ENCODE data around the gene KCNN3. TPM values are rescaled to one million over a fixed set of nuclear protein-coding genes. Genes with fewer than 3 reads are reported as not detected.

KCNN3 gene
- total RNA-seq, 2 donors from 2014 or later: 0.04 to 0.32 TPM

DNA sequence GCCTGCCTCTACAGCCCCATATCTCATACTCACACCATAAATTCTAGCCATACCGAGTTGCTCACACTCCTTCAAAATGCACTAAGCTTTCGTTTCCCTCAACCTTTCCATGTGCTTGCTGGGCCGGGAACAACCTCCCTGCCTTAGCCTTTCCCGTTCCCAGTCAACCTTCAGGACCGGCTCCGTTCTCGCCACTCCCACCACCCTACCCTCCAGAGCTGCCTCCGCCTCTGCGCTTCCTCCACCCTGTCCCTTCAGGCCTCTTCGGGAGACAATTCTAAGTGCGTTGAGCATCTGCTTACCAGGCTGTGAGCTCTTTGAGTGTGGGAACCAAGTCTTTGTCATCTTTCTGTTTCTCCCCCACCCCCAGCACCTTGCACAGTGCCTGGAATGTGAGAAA, 31.6 kb downstream of the KCNN3 start:
- DNase-seq (ENCODE audit: low spot score in 2 of 2) (no peak), ATAC-seq (no peak)
- H3K9me3 Mint-ChIP-seq: no peaks in the 10 kb centered on the region
- no peaks in the 10 kb centered on the region for H3K36me3 Mint-ChIP-seq
- H3K27ac Mint-ChIP-seq: no peak overlapping the region

DNA sequence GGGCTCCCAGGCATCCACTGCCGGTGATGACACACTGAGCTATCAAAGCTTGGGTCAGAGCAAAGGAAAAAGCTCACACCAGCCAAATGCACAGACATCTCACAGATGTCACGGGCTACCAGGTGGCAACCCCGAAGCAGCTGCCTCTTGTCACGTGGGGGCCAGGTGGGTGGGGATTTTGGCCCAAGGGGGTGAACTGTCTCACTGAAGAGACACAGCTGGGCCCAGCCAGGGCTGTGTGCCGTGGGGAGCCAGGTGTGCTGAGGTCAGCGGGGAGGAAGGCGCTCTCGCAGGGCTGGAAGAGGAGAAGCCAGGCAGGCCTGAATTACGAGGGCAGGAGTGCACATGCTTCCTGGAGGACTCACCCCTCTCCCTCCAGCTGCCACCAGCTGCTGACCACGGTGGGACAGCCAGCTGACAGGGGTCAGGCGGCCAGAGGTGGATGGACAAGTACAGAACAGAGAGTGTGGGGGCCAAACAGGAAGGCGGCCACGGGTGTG, 32.4 kb downstream of the KCNN3 start:
- no peaks in the 10 kb centered on the region for H3K36me3 Mint-ChIP-seq
- DNase-seq (ENCODE audit: low spot score in 2 of 2) (no peak), ATAC-seq (no peak)
- no peaks in the 10 kb centered on the region for H3K9me3 Mint-ChIP-seq
- H3K27ac Mint-ChIP-seq: no peak overlapping the region

DNA sequence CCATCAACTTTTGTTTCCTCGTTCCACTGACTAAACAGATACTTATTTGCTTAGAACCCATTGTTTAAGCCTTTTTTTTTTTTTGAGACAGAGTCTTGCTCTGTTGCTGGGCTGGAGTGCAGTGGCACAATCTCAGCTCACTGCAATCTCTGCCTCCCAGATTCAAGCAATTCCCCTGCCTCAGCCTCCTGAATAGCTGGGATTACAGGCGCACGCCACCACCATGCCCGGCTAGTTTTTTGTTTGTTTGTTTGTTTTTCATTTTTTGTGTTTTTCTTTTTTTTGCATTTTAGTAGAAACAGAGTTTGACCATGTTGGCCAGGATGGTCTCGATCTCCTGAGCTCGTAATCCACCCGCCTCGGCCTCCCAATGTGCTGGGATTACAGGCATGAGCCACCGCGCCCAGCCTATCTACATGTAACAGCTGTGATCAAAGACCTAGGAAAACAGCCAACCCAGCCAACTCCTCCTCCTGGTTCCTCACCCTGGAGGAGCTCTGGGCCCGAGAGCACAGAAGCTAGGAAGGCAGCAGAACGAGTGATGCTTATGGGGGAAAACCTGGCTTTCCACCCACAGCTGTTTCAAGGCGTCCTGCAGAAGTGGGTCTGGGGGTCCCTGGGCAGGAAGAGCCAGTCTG, 32.9 kb downstream of the KCNN3 start:
- Mint-ChIP-seq H3K36me3 (no peaks in the 10 kb centered on the region), H3K27ac (no peak overlapping the region), H3K9me3 (no peaks in the 10 kb centered on the region)
- no peak for ATAC-seq
- no peak for DNase-seq (ENCODE audit: low spot score in 2 of 2)

DNA sequence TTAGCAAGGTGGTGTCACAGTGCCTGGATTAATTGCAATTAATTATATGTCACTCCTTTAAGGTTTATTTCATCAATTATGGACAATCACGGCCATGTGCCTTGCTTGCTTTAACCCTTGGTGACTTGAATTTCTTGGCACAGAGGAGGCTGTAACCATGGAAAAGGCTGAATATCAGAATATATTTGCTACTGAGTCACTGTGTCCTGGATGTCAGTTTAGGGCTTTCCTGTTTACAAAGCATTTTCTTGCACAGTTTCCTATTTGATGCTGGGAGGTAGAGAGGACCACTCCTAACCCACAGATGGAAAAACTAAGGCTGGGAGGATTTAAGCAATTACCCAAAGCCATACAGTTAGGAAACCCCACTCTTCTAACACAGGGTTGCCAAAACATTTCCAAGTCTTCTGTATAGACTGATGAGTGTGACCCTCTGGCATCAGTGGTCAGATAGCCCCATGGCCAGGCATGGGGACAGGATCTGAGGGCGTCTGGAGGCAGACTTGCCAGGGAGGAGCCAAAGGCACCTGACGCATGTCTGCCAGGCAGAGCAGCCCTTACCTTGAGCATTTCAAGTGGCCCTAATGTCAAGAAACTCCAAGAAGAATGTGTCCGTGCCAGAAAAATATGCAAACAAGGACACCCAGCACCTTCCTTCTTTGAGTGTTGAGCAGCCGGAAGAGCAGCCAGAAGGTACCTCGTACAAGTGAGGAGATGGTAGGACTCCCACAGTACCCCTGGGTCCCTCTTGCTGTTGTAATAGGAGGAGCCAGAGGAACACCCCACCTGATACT, 34.4 kb downstream of the KCNN3 start:
- H3K27ac Mint-ChIP-seq: no peak overlapping the region
- no peaks in the 10 kb centered on the region for H3K9me3 Mint-ChIP-seq
- no peak for DNase-seq (ENCODE audit: low spot score in 2 of 2)
- ATAC-seq: no peak
- H3K36me3 Mint-ChIP-seq: no peaks in the 10 kb centered on the region

DNA sequence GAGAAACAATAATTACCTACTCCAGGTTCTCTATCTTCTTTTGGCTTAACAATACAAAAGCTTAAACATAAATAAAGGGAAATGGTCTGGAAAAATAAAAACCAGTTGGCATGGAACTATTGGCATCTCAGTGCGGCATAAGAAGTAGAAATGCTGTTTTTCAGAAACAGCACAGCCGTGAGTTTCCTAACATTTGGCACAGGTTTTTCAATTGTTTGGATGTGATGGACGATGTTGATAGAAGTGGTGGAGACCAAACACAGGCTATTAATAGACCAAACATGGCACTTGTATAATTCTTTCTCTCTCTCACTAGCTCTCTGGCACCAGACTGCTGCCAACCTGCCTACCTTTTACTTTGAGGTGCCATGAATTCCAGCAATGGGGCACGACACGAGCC, 36.2 kb downstream of the KCNN3 start:
- ATAC-seq (no peak), DNase-seq (ENCODE audit: low spot score in 2 of 2) (no peak)
- H3K36me3 Mint-ChIP-seq: no peaks in the 10 kb centered on the region
- no peaks in the 10 kb centered on the region for H3K9me3 Mint-ChIP-seq
- no peak overlapping the region for H3K27ac Mint-ChIP-seq

DNA sequence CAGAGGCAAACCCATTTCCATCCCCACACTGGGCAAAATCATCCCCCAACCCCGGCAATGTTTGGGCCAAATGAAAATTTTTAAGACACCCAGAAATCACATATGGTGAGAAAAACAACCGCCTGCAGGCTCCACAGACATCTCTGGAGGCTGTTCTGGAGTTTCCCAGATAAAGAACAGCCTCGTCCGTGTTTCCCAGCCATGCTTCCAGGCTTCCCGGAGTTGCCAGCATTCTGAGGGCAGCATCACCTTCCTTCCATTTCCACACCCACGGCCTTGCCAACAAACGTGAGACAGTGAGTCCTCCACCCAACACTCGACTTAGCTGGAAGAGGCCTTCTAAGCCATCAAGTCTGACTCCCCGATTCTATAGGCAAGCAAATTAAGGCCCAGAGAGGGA, 36.9 kb downstream of the KCNN3 start:
- ATAC-seq (no peak), DNase-seq (ENCODE audit: low spot score in 2 of 2) (no peak)
- Mint-ChIP-seq H3K36me3 (no peaks in the 10 kb centered on the region), H3K27ac (no peak overlapping the region), H3K9me3 (no peaks in the 10 kb centered on the region)

DNA sequence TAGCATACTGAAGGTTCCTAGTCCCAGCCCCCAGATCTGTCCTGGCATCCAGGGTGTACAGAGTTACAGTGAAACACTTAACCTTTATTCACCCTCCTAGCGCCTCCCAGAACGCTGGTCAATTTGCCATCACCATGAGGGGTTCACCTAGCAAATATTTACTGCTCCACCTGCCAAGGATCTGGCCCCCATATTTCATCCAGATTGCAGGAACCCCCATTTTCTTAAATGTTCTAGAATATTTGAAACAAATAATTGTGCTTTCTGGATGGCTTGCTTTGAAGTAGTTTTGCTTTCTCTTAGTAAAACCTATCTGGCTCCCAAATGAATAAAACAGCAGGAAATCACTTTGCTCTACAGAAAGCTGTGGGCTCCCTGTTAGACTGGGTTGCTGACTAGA, 37.7 kb downstream of the KCNN3 start:
- DNase-seq (ENCODE audit: low spot score in 2 of 2) (no peak), ATAC-seq (no peak)
- H3K27ac Mint-ChIP-seq: no peak overlapping the region
- no peaks in the 10 kb centered on the region for H3K9me3 Mint-ChIP-seq
- H3K36me3 Mint-ChIP-seq: no peaks in the 10 kb centered on the region

DNA sequence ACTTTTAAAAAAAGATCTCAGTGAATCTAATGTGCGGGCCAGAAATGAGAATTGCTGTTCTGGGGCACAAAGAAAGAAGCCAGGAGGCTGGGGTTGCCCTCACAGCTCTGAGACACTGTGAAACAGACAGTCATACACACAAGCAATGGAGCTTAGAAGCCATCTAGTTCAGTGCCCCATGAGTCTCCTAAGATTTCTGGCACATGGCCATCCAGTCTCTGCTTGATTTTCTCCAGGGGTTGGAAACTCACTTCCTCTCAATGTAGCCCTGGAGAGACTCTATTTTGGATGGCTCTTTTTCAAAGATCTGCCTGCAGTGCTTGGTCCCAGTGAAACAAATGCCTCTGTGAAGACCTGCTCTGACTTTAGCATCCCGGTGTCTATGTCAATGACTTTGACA, 38.6 kb downstream of the KCNN3 start:
- ATAC-seq (no peak), DNase-seq (ENCODE audit: low spot score in 2 of 2) (no peak)
- Mint-ChIP-seq H3K36me3 (no peaks in the 10 kb centered on the region), H3K27ac (no peak overlapping the region), H3K9me3 (no peaks in the 10 kb centered on the region)

DNA sequence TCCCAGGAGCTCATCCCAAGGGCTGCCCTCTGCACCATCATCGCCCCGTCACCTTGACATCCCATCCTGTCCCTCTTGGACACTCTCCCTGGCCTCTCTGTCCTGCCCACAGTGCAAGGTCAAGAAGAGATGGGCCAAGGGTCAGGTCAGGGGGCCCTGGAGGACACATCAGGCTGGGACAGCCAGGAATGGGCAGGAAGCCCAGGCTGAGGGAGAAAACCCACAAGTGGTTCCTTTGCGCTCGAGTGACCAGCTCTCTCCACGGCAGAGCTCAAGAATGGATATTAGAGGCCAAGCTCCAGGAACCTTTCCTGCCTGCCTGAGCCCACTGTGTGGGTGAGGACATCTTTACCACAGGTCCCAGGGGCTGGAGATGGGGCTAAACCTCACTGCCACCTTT, 41.0 kb downstream of the KCNN3 start:
- ATAC-seq (no peak), DNase-seq (ENCODE audit: low spot score in 2 of 2) (no peak)
- Mint-ChIP-seq H3K27ac (no peak overlapping the region), H3K36me3 (no peaks in the 10 kb centered on the region), H3K9me3 (no peaks in the 10 kb centered on the region)

DNA sequence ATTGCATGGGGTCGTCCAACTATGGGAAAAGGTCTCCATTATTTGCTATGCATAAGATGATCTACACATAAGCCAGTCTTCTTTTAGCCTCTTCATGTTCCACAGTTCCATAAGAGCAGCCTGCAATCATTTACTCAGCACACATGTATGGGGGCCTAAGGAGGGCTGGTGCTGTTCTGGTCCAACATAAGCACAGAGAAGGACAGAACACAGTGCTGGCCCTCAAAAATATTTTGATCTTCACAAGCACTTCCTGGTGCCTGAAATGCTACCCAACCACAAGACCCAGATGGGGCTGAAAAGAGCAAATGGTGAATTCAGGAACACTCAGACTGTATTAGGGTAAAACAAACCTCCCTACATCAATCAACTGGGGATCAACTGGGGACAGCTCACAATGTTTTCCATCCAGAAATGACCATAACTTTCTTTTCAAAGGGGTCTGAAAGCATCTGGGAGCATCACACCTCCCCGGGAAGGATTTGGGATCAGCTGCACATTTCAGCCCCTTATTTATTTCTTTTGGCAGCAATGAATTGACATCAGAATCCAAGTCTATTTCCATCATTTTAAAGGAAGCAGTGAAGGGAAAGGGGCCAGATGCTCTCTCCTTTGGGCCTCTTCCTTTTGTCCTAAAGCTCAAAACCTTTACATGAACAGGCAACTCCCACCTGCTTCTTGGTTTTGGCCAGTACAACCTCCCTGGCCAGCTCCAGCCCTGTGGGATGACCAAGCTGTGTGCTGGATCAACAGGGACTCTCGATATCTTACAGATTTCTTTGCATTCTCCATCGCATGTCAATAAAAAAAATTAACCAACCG, 45.7 kb downstream of the KCNN3 start:
- ATAC-seq: no peak
- Mint-ChIP-seq H3K27ac (no peak overlapping the region), H3K36me3 (no peaks in the 10 kb centered on the region)

DNA sequence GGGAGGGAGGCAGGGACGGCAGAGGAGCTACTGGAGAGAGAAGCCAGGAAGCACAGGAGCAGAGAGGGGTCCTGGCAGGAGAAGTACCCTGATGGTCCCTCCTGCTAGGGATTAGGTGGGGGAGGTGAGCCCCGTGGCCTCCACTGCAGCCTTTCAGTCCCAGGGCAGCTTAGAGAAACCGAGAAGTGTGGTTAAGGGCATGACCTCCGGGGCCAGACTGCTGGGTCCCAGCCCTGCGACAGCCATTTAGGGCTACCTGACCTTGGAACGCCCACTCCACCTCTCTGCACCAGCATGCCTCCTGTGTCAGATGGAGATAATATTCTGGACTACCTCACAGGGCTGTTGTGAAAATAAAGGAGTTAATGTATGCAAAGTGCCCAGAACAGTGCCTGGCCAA, 47.4 kb downstream of the KCNN3 start:
- no peaks in the 10 kb centered on the region for H3K36me3 Mint-ChIP-seq
- H3K27ac Mint-ChIP-seq: no peak overlapping the region
- ATAC-seq: no peak
- DNase-seq (ENCODE audit: low spot score in 2 of 2): no peak
- no peaks in the 10 kb centered on the region for H3K9me3 Mint-ChIP-seq

More for the DNA sequence above, 45.7 kb downstream of the KCNN3 start:
- no peaks in the 10 kb centered on the region for H3K9me3 Mint-ChIP-seq
- no peak for DNase-seq (ENCODE audit: low spot score in 2 of 2)

DNA sequence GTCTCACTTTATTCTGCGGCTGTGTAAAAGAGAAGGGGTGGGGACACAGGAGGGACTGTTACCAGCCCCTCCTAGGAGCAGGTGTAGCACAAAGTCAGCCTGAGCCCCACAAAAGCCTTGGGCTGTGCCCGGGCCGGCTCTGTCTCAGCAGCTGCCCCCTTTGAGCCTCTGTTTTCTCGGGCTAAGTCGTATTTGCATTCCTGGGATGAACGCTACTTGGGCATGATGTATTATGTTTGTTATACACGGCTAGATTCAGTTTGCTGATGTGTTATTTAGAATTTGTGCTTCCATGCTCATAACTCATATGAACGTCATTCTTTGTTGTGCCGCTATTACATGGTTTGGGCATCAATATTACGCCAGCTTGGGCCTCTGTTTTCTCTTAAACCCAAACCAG, 47.8 kb downstream of the KCNN3 start:
- Mint-ChIP-seq H3K36me3 (no peaks in the 10 kb centered on the region), H3K27ac (no peak overlapping the region), H3K9me3 (no peaks in the 10 kb centered on the region)
- ATAC-seq: no peak
- no peak for DNase-seq (ENCODE audit: low spot score in 2 of 2)

DNA sequence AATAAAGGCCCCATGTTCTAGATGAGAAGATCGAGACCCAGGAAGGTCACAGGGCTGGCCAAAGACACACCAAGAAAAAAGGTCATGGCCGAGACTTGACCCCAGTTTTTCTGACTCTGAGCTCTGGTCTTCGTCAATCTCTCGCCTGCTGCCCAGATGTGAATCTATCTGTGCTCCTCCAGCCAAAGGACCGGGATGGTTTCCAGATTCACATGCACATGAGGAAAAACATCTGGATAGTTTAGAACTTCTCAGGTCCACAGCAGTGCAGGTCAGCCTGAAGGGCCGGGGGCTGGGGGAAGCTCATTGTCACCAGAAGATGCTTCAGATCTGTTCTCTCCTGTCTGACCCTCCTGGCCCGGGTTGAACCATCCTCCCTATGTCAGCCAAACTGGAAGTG, 49.0 kb downstream of the KCNN3 start:
- no peak for ATAC-seq
- no peak for DNase-seq (ENCODE audit: low spot score in 2 of 2)

DNA sequence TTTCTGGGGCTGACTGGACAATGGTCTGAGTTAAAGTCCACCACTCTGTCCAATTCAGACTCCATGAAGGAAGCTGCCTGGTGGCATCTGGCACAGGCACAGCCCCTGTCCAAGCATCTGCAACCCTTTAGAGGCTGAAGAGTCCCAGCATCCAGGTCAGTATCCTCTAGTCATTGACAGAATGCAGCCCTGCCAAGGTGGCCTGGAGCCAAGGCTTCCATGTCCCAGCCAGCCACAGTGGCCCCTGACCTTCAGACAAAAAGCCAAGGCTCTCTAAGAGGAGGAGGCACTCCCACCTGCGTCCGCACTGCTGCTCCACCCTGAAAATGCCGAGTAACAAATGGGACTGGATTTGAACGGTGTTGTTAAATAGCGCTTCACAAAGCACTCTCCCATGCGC, 49.4 kb downstream of the KCNN3 start:
- Mint-ChIP-seq H3K9me3 (no peaks in the 10 kb centered on the region), H3K27ac (no peak overlapping the region), H3K36me3 (no peaks in the 10 kb centered on the region)
- DNase-seq (ENCODE audit: low spot score in 2 of 2) (no peak), ATAC-seq (no peak)

More for the DNA sequence above, 49.0 kb downstream of the KCNN3 start:
- Mint-ChIP-seq H3K27ac (no peak overlapping the region), H3K36me3 (no peaks in the 10 kb centered on the region), H3K9me3 (no peaks in the 10 kb centered on the region)

DNA sequence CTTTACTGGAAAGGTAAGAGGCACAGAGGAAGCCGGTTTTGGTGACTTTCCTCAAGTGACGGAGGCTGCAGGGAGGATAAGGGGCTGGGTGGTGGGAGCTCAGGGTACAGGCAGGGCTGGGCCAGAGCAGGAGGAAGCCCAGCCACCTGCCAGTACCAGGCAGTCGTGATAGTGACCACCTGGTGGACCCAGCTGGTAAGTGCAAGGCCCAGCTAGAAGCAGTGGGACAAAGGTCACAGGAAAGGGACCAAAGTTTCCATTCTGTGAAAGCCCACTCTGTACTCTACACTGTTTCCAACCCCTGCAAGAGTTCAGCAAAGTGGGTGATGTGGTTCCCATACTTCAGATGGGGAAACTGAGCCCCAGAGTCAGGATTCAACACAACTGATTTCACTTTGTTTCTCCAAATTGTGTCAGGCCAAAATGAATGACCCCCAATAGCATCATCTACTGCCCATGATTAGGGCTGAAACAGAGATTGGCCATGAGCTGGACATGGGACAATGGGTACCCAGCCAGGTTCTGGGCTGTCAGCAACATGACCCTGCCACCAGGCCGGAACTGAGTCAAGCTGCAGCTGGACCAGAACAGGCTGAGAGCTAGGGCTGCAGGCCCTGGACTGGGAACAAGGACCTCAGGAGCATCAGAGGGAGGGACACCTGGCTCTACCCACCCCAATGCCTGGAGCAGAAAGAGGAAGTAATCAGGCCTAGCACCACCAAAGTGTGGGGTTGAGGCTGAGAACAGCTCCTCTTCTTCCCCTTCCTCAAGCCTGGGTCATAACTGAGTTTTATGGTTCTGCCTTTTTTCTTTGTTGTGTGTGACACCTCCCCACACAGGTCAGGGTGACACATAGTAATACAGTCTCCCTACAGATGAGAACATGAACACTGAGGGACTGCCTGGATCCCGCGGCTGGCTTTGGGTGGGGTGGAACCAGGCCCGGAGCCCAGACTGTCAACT, 50.2 kb downstream of the KCNN3 start:
- Mint-ChIP-seq H3K9me3 (no peaks in the 10 kb centered on the region), H3K27ac (no peak overlapping the region), H3K36me3 (no peaks in the 10 kb centered on the region)
- ATAC-seq (peak; percentile 61 to 76), DNase-seq (ENCODE audit: low spot score in 2 of 2) (no peak)

DNA sequence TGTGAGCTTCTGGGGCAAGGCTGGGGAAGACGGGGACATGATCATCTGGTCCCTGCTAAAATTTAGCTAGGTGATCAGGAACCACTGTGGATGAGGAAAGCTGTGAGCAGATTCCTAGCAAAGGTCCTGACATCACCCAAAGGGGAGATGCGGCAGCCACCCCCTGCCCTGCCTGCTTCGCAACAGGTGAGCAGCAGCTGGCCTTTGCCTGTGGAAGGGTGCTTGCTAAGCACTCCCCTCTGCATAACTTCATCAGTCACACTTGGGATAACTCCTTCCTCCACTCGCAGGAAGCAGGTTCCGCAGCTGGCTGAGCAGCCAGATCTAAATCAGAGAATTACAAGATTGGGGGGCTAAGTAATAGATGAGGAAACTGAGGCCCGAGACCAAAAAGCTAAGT, 51.2 kb downstream of the KCNN3 start:
- DNase-seq (ENCODE audit: low spot score in 2 of 2) (no peak), ATAC-seq (no peak)
- H3K27ac Mint-ChIP-seq: no peak overlapping the region
- no peaks in the 10 kb centered on the region for H3K36me3 Mint-ChIP-seq
- no peaks in the 10 kb centered on the region for H3K9me3 Mint-ChIP-seq
